Neuronal stem cell (in vitro differentiated cells): ENCODE measurements around the gene EXPH5.

Experiments used
- DNase-seq: peaks from one replicate; pipeline ENCODE4 v3.0.0-alpha.2; 2013; ENCODE audit warnings: low spot score
- H2AFZ ChIP-seq: one replicate; pipeline ENCODE4 v1.6.1; 2013; ENCODE audit warnings: mild to moderate bottlenecking, low read length, inconsistent platforms
- H2AK5ac ChIP-seq: 2 replicates; pipeline ENCODE4 v1.6.1; 2013; ENCODE audit warnings: low read depth, mild to moderate bottlenecking, inconsistent platforms, low read length, moderate library complexity, mixed read lengths
- H2BK120ac ChIP-seq: 2 replicates; pipeline ENCODE4 v1.6.1; 2013; ENCODE audit warnings: low read depth, mild to moderate bottlenecking, inconsistent platforms, low read length, moderate library complexity, mixed read lengths
- H2BK12ac ChIP-seq: one replicate; pipeline ENCODE4 v1.6.1; 2013; ENCODE audit warnings: low read length, inconsistent platforms
- H2BK15ac ChIP-seq: 2 replicates; pipeline ENCODE4 v1.6.1; 2013; ENCODE audit warnings: mild to moderate bottlenecking, low read length, inconsistent platforms, mixed read lengths
- H2BK5ac ChIP-seq: one replicate; pipeline ENCODE4 v1.6.1; 2013; ENCODE audit warnings: inconsistent platforms, mild to moderate bottlenecking, low read length, moderate library complexity
- H3K14ac ChIP-seq: one replicate; pipeline ENCODE4 v1.6.1; 2013; ENCODE audit warnings: low read length, inconsistent platforms
- H3K18ac ChIP-seq: 2 replicates; pipeline ENCODE4 v1.6.1; 2013; ENCODE audit warnings: low read length, inconsistent platforms
- H3K23ac ChIP-seq: 2 replicates; pipeline ENCODE4 v1.6.1; 2013; ENCODE audit warnings: low read depth, mild to moderate bottlenecking, mixed read lengths, low read length, inconsistent platforms; ENCODE audit not compliant: poor library complexity
- H3K27ac ChIP-seq: replicated peaks from 3 replicates; pipeline ENCODE4 v1.5.1; 2013; ENCODE audit warnings: low read length, inconsistent platforms
- H3K27me3 ChIP-seq, 3 experiments: 2 replicates each; pipeline ENCODE4 v1.6.1; 2013; ENCODE audit warnings: low read length in 3 of 3, mild to moderate bottlenecking in 2 of 3, inconsistent platforms in 1 of 3, low read depth in 1 of 3, mixed read lengths in 1 of 3, moderate library complexity in 1 of 3; ENCODE audit not compliant: control insufficient read depth in 3 of 3, insufficient read depth in 3 of 3
- H3K36me3 ChIP-seq, 2 donors: replicated peaks in 1 of 2; 2 replicates each; pipeline ENCODE4 v1.6.1; 2013; ENCODE audit warnings: low read length in 2 of 2; ENCODE audit not compliant: control insufficient read depth in 2 of 2, insufficient read depth in 2 of 2
- H3K4ac ChIP-seq: 2 replicates; pipeline ENCODE4 v1.6.1; 2013; ENCODE audit warnings: inconsistent platforms, mild to moderate bottlenecking, low read length, moderate library complexity
- H3K4me1 ChIP-seq, 2 donors: 1 replicate in 1 of 2; 2 replicates in 1 of 2; pipeline ENCODE4 v1.6.1; 2013; ENCODE audit warnings: low read length in 2 of 2, low read depth in 1 of 2; ENCODE audit not compliant: control insufficient read depth in 2 of 2, insufficient read depth in 1 of 2
- H3K4me2 ChIP-seq: one replicate; pipeline ENCODE4 v1.6.1; 2013; ENCODE audit warnings: mild to moderate bottlenecking, low read length, inconsistent platforms; ENCODE audit not compliant: insufficient read depth, poor library complexity, severe bottlenecking
- H3K4me3 ChIP-seq, 2 donors: 2 replicates each; pipeline ENCODE4 v1.5.1; 2013; ENCODE audit warnings: low read length in 2 of 2, mild to moderate bottlenecking in 2 of 2, inconsistent platforms in 1 of 2, moderate library complexity in 1 of 2
- H3K79me1 ChIP-seq: one replicate; pipeline ENCODE4 v1.6.1; 2013; ENCODE audit warnings: low read depth, mild to moderate bottlenecking, inconsistent platforms, low read length, moderate library complexity
- H3K9ac ChIP-seq: one replicate; pipeline ENCODE4 v1.6.1; 2013; ENCODE audit warnings: mild to moderate bottlenecking, low read depth, low read length, inconsistent platforms; ENCODE audit not compliant: poor library complexity
- H3K9me3 ChIP-seq, 2 donors: replicated peaks in 1 of 2; 2 replicates each; pipeline versions ENCODE3 to v1.6.1; 2013; ENCODE audit warnings: low read length in 2 of 2, mild to moderate bottlenecking in 2 of 2, inconsistent platforms in 1 of 2, low read depth in 1 of 2, mixed read lengths in 1 of 2, moderate library complexity in 1 of 2; ENCODE audit not compliant: control insufficient read depth in 2 of 2, insufficient read depth in 1 of 2
- H4K8ac ChIP-seq: one replicate; pipeline ENCODE4 v1.6.1; 2013; ENCODE audit warnings: low read depth, mild to moderate bottlenecking, inconsistent platforms, low read length, moderate library complexity
- H4K91ac ChIP-seq: one replicate; pipeline ENCODE4 v1.6.1; 2013; ENCODE audit warnings: low read length, low read depth, mild to moderate bottlenecking, inconsistent platforms; ENCODE audit not compliant: poor library complexity
- WGBS, 2 donors: extraction: QIAGEN DNeasy Blood & Tissue Kit; methylation state at CpG; one replicate each; pipeline ENCODE4 v1.1.7; 2013; ENCODE audit warnings: missing lambda C conversion rate in 2 of 2, mixed read lengths in 1 of 2; ENCODE audit not compliant: insufficient read length in 2 of 2, insufficient replicate concordance in 1 of 2; ENCODE audit errors: extremely low coverage in 2 of 2; 5-methylcytosine and 5-hydroxymethylcytosine counted together

Gene EXPH5

GRCh38 chr11:108614086-108614485 is 20.5 kb upstream of the EXPH5 start:
- Histone ChIP-seq H2BK15ac (no peak overlapping the region), H2BK120ac (no peak overlapping the region), H2BK12ac (no peak overlapping the region), H3K23ac (no peak overlapping the region), H3K9ac (no peak overlapping the region), H2AFZ (no peak overlapping the region), H4K91ac (no peak overlapping the region), H3K27ac (no peak overlapping the region), H3K14ac (no peak overlapping the region), H3K27me3 (peaks cover 0 to 4% (median 0%) of the 10 kb centered on the region in 3 experiments), H3K9me3 (no peaks in the 10 kb centered on the region), H3K4ac (no peak overlapping the region), H3K18ac (no peak overlapping the region), H2BK5ac (no peak overlapping the region), H2AK5ac (no peak overlapping the region), H3K79me1 (no peaks in the 10 kb centered on the region), H3K4me1 (peaks cover 0 to 3% of the 10 kb centered on the region in 2 donors), H3K36me3 (no peaks in the 10 kb centered on the region), H3K4me2 (no peak overlapping the region), H3K4me3 (no peak overlapping the region), H4K8ac (no peak overlapping the region)
- DNase-seq, result no peak
- no CpG with 5 or more reads among the region's 3 CpGs for WGBS, 2 donors

- no peak overlapping the region for H2AK5ac ChIP-seq
- no peak overlapping the region for H3K27ac ChIP-seq
- H3K4me2 ChIP-seq, result no peak overlapping the region
- no peaks in the 10 kb centered on the region for H3K9me3 ChIP-seq
- no peak overlapping the region for H2BK5ac ChIP-seq
- peaks cover 0 to 4% (median 0%) of the 10 kb centered on the region in 3 experiments for H3K27me3 ChIP-seq
- H3K9ac ChIP-seq, result no peak overlapping the region
- H2BK120ac ChIP-seq, result no peak overlapping the region
- peak overlapping the region; percentile 64 for H2AFZ ChIP-seq
- H3K14ac ChIP-seq, result no peak overlapping the region
- H2BK12ac ChIP-seq, result no peak overlapping the region
- H3K23ac ChIP-seq, result no peak overlapping the region
- H4K91ac ChIP-seq, result no peak overlapping the region
- no peaks in the 10 kb centered on the region for H3K79me1 ChIP-seq
- H3K36me3 ChIP-seq, result no peaks in the 10 kb centered on the region
- H3K4ac ChIP-seq, result no peak overlapping the region
- H3K4me1 ChIP-seq, result peaks cover 1 to 3% of the 10 kb centered on the region in 2 donors
- H4K8ac ChIP-seq, result no peak overlapping the region
- no CpG with 5 or more reads among the region's 5 CpGs for WGBS, 2 donors
- H3K18ac ChIP-seq, result no peak overlapping the region
- DNase-seq, result no peak
- H3K4me3 ChIP-seq, result no peak overlapping the region
- H2BK15ac ChIP-seq, result no peak overlapping the region
These were observed 16.1 kb upstream of the EXPH5 start for GRCh38 chr11:108609682-108610081.

GRCh38 chr11:108608548-108608947 is 15.0 kb upstream of the EXPH5 start:
- Histone ChIP-seq H2AK5ac (no peak overlapping the region), H3K23ac (no peak overlapping the region), H2BK5ac (no peak overlapping the region), H3K36me3 (no peaks in the 10 kb centered on the region), H2BK12ac (no peak overlapping the region), H4K91ac (no peak overlapping the region), H3K14ac (no peak overlapping the region), H3K18ac (peak overlapping the region; percentile 53), H3K79me1 (no peaks in the 10 kb centered on the region), H3K4me3 (no peak overlapping the region), H3K4ac (no peak overlapping the region), H3K9me3 (no peaks in the 10 kb centered on the region), H3K27ac (no peak overlapping the region), H3K27me3 (peaks cover 0 to 4% (median 0%) of the 10 kb centered on the region in 3 experiments), H3K9ac (no peak overlapping the region), H4K8ac (no peak overlapping the region), H2BK15ac (no peak overlapping the region), H3K4me2 (no peak overlapping the region), H3K4me1 (peaks cover 1 to 3% of the 10 kb centered on the region in 2 donors), H2AFZ (peak overlapping the region; percentile 10), H2BK120ac (no peak overlapping the region)
- no peak for DNase-seq
- WGBS, 2 donors, result no CpG with 5 or more reads among the region's 1 CpG

GRCh38 chr11:108606495-108607160 is 13.1 kb upstream of the EXPH5 start:
- H2BK15ac ChIP-seq, result no peak overlapping the region
- H3K4me2 ChIP-seq, result no peak overlapping the region
- H3K23ac ChIP-seq, result no peak overlapping the region
- no peak for DNase-seq
- no peaks in the 10 kb centered on the region for H3K9me3 ChIP-seq
- H2BK12ac ChIP-seq, result no peak overlapping the region
- no peak overlapping the region for H2AK5ac ChIP-seq
- no peak overlapping the region for H3K9ac ChIP-seq
- no peak overlapping the region for H2BK120ac ChIP-seq
- no peaks in the 10 kb centered on the region for H3K36me3 ChIP-seq
- H3K18ac ChIP-seq, result no peak overlapping the region
- no peak overlapping the region for H3K4me3 ChIP-seq
- no peak overlapping the region for H4K91ac ChIP-seq
- peaks cover 0 to 4% (median 0%) of the 10 kb centered on the region in 3 experiments for H3K27me3 ChIP-seq
- H3K4me1 ChIP-seq, result peaks cover 1 to 3% of the 10 kb centered on the region in 2 donors
- H3K79me1 ChIP-seq, result no peaks in the 10 kb centered on the region
- H3K4ac ChIP-seq, result no peak overlapping the region
- H4K8ac ChIP-seq, result no peak overlapping the region
- no peak overlapping the region for H2BK5ac ChIP-seq
- no CpG with 5 or more reads among the region's 3 CpGs for WGBS, 2 donors
- H2AFZ ChIP-seq, result no peak overlapping the region
- H3K27ac ChIP-seq, result no peak overlapping the region
- H3K14ac ChIP-seq, result no peak overlapping the region
